GM10266 (cell line): ENCODE results near the gene NAIF1.

Experiments used
- DNase-seq: peaks from one replicate; pipeline ENCODE4 v3.0.0; 2012; ENCODE audit errors: extremely low spot score
- CTCF ChIP-seq: IDR thresholded peaks from 2 replicates; pipeline ENCODE4 v1.5.1; 2012; ENCODE audit warnings: mild to moderate bottlenecking, low read depth; ENCODE audit not compliant: control insufficient read depth, insufficient read depth; ENCODE audit errors: missing control alignments

Gene NAIF1

GRCh38 chr9:128088253-128088945 is 21.3 kb upstream of the NAIF1 start:
- DNase-seq = no peak
- TF ChIP-seq CTCF = no peak

GRCh38 chr9:128087262-128087661 is 20.1 kb upstream of the NAIF1 start:
- TF ChIP-seq CTCF = no peak
- DNase-seq = no peak

- TF ChIP-seq CTCF = no peak
- no peak for DNase-seq
Measured at GRCh38 chr9:128085943-128086342, 18.8 kb upstream of the NAIF1 start.

- no peak for DNase-seq
- no peak for TF ChIP-seq CTCF
Measured at GRCh38 chr9:128084746-128085145, 17.6 kb upstream of the NAIF1 start.

GRCh38 chr9:128082151-128082550 is 15.0 kb upstream of the NAIF1 start:
- TF ChIP-seq CTCF = no peak
- no peak for DNase-seq

GRCh38 chr9:128081056-128081455 is 13.9 kb upstream of the NAIF1 start:
- DNase-seq = no peak
- no peak for TF ChIP-seq CTCF

- no peak for DNase-seq
- TF ChIP-seq CTCF = no peak
Measured at GRCh38 chr9:128080206-128080605, 13.1 kb upstream of the NAIF1 start.
